Skeletal muscle cell (primary cell): Measurements from ENCODE around the gene NELFE.
A peak's percentile ranks its signal among the peaks of the same experiment; 100 is the strongest.
"Not testable (repeated sequence)": the region's sequence is repeated elsewhere in the genome, so short reads cannot be mapped to it uniquely, and the experiment has no call there.

ENCODE experiments used
- DNase-seq: peaks from one replicate; pipeline ENCODE4 v3.0.0-alpha.2; 2010; ENCODE audit warnings: low read depth
- H3K4me3 ChIP-seq: 2 replicates; pipeline ENCODE4 v1.5.1; 2011; ENCODE audit warnings: low read depth, mild to moderate bottlenecking, control low read depth, low read length, moderate library complexity

The NELFE gene

GRCh38 chr6:31977816-31978431, 19.2 kb upstream of the NELFE start:
- no peak for DNase-seq
- H3K4me3 ChIP-seq: no peak overlapping the region

DNA sequence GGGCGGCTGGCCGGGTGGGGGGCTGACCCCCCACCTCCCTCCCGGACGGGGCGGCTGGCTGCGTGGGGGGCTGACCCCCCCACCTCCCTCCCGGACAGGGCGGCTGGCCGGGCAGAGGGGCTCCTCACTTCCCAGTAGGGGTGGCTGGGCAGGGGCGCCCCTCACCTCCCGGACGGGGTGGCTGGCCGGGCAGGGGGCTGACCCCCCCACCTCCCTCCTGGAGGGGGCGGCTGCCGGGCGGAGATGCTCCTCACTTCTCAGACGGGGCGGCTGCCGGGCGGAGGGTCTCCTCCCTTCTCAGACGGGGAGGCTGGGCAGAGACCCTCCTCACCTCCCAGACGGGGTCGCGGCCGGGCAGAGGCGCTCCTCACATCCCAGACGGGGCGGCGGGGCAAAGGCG, 17.3 kb upstream of the NELFE start:
- not testable (repeated sequence) for H3K4me3 ChIP-seq, DNase-seq

- peak overlapping the region; percentile 92 for H3K4me3 ChIP-seq
- DNase-seq: no peak
Observed at GRCh38 chr6:31972709-31973350, 14.1 kb upstream of the NELFE start.

GRCh38 chr6:31971993-31972708, 13.4 kb upstream of the NELFE start, which contains the start of gene DXO:
Gene DXO, minus strand, starts transcription at chr6:31972138. Its CDS starts 463 bp downstream, at chr6:31971675.
- DNase-seq: peak; percentile 96
- peak within 1 kb of the TSS; percentile 92 for H3K4me3 ChIP-seq

- H3K4me3 ChIP-seq: peak overlapping the region; percentile 92
- DNase-seq: no peak
Observed at GRCh38 chr6:31971279-31971992, 12.7 kb upstream of the NELFE start.

DNA sequence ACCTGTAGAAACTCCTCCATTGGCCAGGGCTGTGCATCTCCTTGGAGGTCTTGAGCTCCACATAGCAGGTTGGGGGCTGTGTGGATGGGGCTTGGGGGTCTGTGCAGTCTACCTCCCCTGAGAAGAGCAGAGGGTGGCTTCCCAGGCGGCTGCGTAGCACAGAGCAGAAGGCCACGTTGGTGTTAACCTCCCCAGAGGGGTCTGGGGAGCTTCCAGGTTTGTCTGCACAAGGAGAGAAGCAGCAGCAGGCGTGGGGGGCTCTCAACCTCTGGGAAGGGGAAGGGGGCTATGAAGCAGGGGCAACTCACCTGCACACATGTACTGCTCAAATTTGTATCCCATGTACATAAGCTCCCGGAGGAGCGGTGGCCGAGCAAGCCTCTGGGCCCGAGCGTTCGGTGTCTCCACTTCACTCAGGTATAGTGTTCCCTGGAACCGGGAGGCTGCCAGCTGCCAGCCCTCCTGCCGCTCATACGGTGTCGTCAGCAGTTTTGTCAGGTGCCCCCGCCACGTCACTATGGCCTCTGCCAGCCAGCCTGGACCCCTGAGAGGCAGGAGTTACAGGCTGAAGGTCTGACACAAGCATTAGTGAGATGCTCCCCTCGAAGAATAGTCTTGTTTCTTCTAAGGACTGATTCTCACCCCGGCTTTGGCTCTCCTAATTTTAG, 12.0 kb upstream of the NELFE start:
- no peak for DNase-seq

DNA sequence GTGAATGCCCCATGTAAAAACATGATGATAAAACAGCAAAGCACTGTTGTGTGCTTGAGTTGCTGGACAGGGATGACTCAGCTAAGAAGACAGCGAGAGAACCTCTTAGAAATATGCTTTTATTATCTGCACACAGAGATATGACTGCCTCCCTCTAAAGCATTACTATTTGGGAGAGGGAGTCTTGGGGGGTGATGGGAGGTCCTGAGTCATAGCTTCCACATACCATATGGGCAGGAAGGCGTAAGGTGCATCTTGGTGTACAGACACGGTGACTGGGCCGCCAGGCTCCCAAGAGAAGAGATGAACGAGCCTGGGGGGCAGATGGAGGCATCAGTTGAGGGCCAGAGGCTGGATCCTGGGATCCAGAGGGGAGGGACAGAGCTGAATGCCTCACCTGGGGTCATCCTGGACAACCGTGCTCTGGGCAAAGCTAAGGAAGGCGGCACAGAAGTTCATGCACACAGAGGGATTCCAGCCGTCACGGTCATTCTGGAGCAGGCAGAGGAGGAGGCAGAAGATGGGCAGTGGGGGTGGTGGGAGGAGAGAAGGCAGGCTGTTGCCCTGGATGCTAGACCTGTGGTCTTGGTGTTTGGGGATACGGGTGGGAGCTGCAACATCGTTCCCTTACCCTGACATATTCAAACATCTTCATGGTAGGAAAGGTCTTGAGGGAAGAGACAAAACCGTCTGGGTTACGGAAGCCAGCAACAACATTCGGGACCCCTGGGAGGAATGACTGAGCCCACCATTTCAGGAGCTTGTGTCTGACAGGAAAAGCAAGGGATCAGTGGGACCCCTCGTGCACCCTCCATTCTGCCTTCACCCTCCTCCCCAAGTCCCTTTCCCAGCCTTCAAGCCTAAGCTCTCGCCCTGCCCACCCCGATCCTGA, 11.2 kb upstream of the NELFE start:
- no peak for DNase-seq
- peak overlapping the region; percentile 92 for H3K4me3 ChIP-seq

More for the DNA sequence above, 12.0 kb upstream of the NELFE start:
- peak overlapping the region; percentile 92 for H3K4me3 ChIP-seq

- H3K4me3 ChIP-seq: no peak overlapping the region
- DNase-seq: no peak
Observed at GRCh38 chr6:31968791-31969711, 10.3 kb upstream of the NELFE start.

DNA sequence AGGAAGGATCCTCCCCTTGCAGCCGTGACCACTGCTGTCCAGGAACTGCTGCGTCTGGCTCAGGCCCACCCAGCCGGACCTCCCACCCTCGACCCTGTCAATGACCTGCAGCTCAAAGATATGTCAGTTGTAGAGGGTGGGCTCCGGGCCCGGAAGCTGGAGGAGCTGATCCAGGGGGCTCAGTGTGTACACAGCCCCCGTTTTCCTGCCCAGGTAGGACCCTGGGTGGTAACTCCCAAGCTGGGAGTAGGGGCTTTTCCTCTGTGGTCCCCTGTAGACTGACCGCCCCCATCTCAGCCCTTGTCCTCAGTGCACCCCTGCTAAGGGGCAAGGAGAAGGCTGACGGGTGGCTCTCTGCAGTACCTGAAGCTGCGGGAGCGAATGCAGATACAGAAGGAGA, 9.6 kb upstream of the NELFE start:
- no peak for DNase-seq
- no peak overlapping the region for H3K4me3 ChIP-seq

DNA sequence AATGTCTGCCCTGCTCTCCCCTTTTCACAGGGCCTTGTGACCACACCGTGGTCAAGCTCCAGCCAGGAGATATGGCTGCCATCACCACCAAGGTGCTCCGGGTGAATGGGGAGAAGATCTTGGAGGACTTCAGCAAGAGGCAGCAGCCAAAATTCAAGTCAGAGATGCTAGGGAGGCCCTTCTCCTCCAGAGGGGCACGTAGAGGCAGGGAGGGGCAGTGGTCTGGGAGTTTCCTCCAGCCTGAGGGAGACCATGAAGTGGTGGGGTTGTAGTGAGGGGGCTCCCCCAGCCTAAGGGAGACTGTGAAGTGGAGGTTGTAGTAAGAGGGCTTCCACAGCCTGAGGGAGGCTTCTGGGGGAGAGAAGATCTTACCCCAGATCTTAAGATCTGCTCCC, 9.2 kb upstream of the NELFE start:
- H3K4me3 ChIP-seq: no peak overlapping the region
- no peak for DNase-seq

GRCh38 chr6:31966997-31967925, 8.5 kb upstream of the NELFE start:
- DNase-seq: no peak
- H3K4me3 ChIP-seq: no peak overlapping the region

DNA sequence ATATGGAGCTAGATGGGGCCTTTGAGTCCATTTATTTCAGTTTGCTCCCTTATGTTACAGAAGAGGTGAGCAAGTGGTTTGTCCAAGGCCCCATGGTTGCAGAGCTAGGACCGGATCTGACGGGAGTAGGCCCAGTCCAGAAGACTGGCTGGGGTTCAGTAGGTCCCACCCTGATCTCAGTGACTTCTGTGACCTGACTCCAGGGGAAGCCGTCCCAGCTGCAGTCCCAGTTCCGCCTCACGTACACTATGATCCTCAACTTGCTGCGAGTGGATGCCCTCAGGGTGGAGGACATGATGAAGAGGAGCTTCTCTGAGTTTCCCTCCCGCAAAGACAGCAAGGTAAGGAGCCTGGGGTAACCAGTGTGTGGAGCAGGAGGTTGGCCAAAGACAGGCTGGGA, 7.7 kb upstream of the NELFE start:
- no peak overlapping the region for H3K4me3 ChIP-seq
- DNase-seq: no peak

DNA sequence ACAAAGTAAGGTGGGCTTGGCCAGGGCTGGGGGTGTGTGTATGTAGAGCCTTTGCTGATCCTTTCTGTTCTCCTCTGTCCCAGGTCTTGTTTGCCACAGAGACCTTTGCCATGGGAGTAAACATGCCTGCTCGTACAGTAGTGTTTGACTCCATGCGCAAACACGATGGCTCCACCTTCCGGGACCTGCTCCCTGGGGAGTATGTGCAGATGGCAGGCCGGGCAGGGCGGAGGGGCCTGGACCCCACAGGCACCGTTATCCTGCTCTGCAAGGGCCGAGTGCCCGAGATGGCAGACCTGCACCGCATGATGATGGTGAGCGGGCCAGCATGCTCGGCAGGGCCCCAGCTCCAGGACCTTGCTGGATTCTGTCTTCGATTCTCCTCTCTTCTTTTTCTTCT, 6.9 kb upstream of the NELFE start:
- no peak for DNase-seq
- no peak overlapping the region for H3K4me3 ChIP-seq

DNA sequence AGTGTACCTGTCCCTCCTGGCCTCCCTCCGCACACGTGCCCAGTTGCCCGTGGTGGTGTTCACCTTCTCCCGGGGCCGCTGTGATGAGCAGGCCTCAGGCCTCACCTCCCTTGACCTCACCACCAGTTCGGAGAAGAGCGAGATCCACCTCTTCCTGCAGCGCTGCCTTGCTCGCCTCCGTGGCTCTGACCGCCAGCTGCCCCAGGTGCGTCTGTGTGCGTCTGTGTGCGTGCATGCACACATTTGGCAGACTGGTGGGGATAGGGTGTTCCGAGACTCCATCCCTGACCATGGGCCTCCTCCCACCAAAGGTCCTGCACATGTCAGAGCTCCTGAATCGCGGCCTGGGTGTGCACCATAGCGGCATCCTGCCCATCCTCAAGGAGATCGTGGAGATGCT, 5.2 kb upstream of the NELFE start:
- H3K4me3 ChIP-seq: no peak overlapping the region
- no peak for DNase-seq

GRCh38 chr6:31961616-31962015, 2.8 kb upstream of the NELFE start:
- DNase-seq: no peak
- no peak overlapping the region for H3K4me3 ChIP-seq

DNA sequence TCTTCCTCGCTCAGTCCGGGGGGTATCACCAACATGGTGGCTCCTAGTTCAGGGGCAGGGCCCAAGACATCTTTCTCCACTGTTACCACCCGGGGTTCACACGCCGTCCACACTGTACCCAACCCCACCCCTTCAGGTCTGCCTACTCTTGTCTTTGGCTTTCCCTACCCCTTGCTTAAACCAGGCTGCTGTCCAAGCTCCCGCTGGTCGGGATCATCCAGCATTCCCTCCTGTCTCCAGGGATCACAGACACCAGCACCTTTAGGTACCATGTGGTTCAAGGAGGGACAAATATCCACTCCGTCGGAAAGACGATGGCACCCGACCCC, 395 bp downstream of the NELFE start:
- peak overlapping the region; percentile 100 for H3K4me3 ChIP-seq

GRCh38 chr6:31956796-31957195, 2.0 kb downstream of the NELFE start:
- DNase-seq: no peak
- H3K4me3 ChIP-seq: no peak overlapping the region

More for the DNA sequence above, 395 bp downstream of the NELFE start:
- no peak for DNase-seq
